Lower leg skin (tissue), 3 donors: ENCODE measurements around the gene UMAD1.

ENCODE experiments used
- POLR2A ChIP-seq, 2 donors: fragments of 450-650 bp; IDR thresholded peaks; one replicate each; pipeline ENCODE4 v1.6.1; 2016 to 2017; ENCODE audit warnings: antibody characterized with exemption in 2 of 2, mild to moderate bottlenecking in 1 of 2, moderate library complexity in 1 of 2
- TF ChIP-seq, protein P1 (sequence below), 3 donors: fragments of 450-650 bp; IDR thresholded peaks; one replicate each; pipeline ENCODE4 v1.5.1; 2016; ENCODE audit warnings: antibody characterized with exemption in 3 of 3, mild to moderate bottlenecking in 3 of 3, moderate library complexity in 2 of 3

DNA sequence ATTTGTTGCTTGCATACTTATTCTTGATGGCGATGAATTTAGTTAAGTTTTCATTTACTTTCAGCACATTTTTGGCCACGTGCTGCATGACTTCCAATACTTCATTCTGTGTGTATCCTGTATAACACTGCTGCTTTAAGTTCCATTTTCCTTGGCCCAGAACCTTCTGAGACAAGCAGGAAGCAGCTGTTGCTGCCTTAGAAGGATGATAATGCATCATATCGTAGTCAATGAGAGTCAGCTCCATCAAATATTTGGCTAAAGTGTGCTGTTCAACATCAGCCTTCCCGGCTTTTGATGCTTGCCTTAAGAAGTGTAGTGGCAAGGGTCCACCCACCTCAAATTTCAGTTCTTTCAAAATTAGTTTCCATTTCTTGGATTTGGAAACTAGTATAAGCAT lies 268.8 kb downstream of the UMAD1 start:
- TF ChIP-seq POLR2A (IDR thresholded peaks at IDR 0.05), result no peak
- TF ChIP-seq, protein P1, sequence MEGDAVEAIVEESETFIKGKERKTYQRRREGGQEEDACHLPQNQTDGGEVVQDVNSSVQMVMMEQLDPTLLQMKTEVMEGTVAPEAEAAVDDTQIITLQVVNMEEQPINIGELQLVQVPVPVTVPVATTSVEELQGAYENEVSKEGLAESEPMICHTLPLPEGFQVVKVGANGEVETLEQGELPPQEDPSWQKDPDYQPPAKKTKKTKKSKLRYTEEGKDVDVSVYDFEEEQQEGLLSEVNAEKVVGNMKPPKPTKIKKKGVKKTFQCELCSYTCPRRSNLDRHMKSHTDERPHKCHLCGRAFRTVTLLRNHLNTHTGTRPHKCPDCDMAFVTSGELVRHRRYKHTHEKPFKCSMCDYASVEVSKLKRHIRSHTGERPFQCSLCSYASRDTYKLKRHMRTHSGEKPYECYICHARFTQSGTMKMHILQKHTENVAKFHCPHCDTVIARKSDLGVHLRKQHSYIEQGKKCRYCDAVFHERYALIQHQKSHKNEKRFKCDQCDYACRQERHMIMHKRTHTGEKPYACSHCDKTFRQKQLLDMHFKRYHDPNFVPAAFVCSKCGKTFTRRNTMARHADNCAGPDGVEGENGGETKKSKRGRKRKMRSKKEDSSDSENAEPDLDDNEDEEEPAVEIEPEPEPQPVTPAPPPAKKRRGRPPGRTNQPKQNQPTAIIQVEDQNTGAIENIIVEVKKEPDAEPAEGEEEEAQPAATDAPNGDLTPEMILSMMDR (IDR thresholded peaks at IDR 0.05), result no peak
